Naive thymus-derived CD4-positive, alpha-beta T cell (primary cell): ENCODE results near the gene STPG3. TPM values are rescaled to one million over a fixed set of nuclear protein-coding genes. Genes with fewer than 3 reads are reported as not detected.

ENCODE experiments used
- ATAC-seq: fragments of 150-1000 bp; cut with Tn5 transposase; 2 replicates; pipeline ENCODE4 v1.10.0; 2021; ENCODE audit warnings: mild to moderate bottlenecking, moderate library complexity
- CTCF ChIA-PET: fragments of 350-600 bp; sonication (Branson Sonifier 250); formaldehyde crosslinking; loops from one replicate; lab custom pipeline; 2021; ENCODE audit warnings: antibody characterized with exemption; lab: Charles Lee
- POLR2A ChIA-PET: fragments of 350-600 bp; sonication (Branson Sonifier 250); formaldehyde crosslinking; loops from one replicate; lab custom pipeline; 2021; ENCODE audit warnings: antibody characterized with exemption, inconsistent platforms; lab: Charles Lee
- DNase-seq, 9 donors: peaks; one replicate each; pipeline versions ENCODE4 v3.0.0 to v3.0.0-alpha.2; 2020 to 2022; ENCODE audit warnings: mixed read lengths in 1 of 9
- H3K27ac ChIP-seq: one replicate; pipeline ENCODE4 v1.7.0; 2013; ENCODE audit warnings: mild to moderate bottlenecking, low read depth, low read length, moderate library complexity
- H3K27me3 ChIP-seq, 2 donors: one replicate each; pipeline ENCODE4 v1.7.0; 2013; ENCODE audit warnings: low read length in 2 of 2, mild to moderate bottlenecking in 2 of 2, moderate library complexity in 2 of 2; ENCODE audit not compliant: control insufficient read depth in 2 of 2, insufficient read depth in 2 of 2
- H3K36me3 ChIP-seq, 3 experiments: 1 replicate in 2 of 3; 2 replicates in 1 of 3; pipeline ENCODE4 v1.7.0; 2013; ENCODE audit warnings: low read length in 3 of 3, mild to moderate bottlenecking in 3 of 3, moderate library complexity in 1 of 3; ENCODE audit not compliant: insufficient read depth in 3 of 3, control insufficient read depth in 2 of 3
- H3K4me1 ChIP-seq, 2 donors: one replicate each; pipeline ENCODE4 v1.7.0; 2013; ENCODE audit warnings: low read length in 2 of 2, mild to moderate bottlenecking in 2 of 2, moderate library complexity in 1 of 2; ENCODE audit not compliant: control insufficient read depth in 2 of 2, insufficient read depth in 2 of 2
- H3K4me3 ChIP-seq: 2 replicates; pipeline ENCODE4 v1.7.0; 2013; ENCODE audit warnings: mild to moderate bottlenecking, low read length
- H3K9me3 ChIP-seq, 3 experiments: 1 replicate in 2 of 3; 2 replicates in 1 of 3; pipeline ENCODE4 v1.7.0; 2013; ENCODE audit warnings: low read length in 3 of 3; ENCODE audit not compliant: control insufficient read depth in 2 of 3
- H3K27ac Mint-ChIP-seq, 9 donors: one replicate each; pipeline ENCODE4 v1.8.0; 2020 to 2022; ENCODE audit warnings: mixed read lengths in 9 of 9, mild to moderate bottlenecking in 8 of 9, moderate library complexity in 5 of 9, inconsistent platforms in 2 of 9
- H3K27me3 Mint-ChIP-seq, 5 donors: one replicate each; pipeline ENCODE4 v1.8.0; 2021 to 2022; ENCODE audit warnings: mixed read lengths in 5 of 5, mild to moderate bottlenecking in 1 of 5
- H3K36me3 Mint-ChIP-seq, 5 donors: one replicate each; pipeline ENCODE4 v1.8.0; 2020 to 2022; ENCODE audit warnings: mixed read lengths in 5 of 5, mild to moderate bottlenecking in 3 of 5, inconsistent platforms in 1 of 5
- H3K4me1 Mint-ChIP-seq, 7 donors: one replicate each; pipeline ENCODE4 v1.8.0; 2020 to 2022; ENCODE audit warnings: mixed read lengths in 7 of 7, mild to moderate bottlenecking in 3 of 7, inconsistent platforms in 1 of 7
- H3K4me3 Mint-ChIP-seq, 10 donors: one replicate each; pipeline ENCODE4 v1.8.0; 2020 to 2022; ENCODE audit warnings: mild to moderate bottlenecking in 10 of 10, mixed read lengths in 10 of 10, moderate library complexity in 6 of 10, inconsistent platforms in 2 of 10
- H3K9me3 Mint-ChIP-seq, 11 donors: one replicate each; pipeline ENCODE4 v1.8.0; 2020 to 2022; ENCODE audit warnings: mixed read lengths in 11 of 11, mild to moderate bottlenecking in 4 of 11, inconsistent platforms in 1 of 11, moderate library complexity in 1 of 11
- intact Hi-C, 2 donors: fragments of 100-400 bp; cut with micrococcal nuclease; formaldehyde crosslinking; loops; one replicate each; pipeline ENCODE4 v1.15.1; 2023
- polyA plus RNA-seq, 2 donors: library from polyadenylated mRNA; unstranded; fragments of 300-500 nt; fragmentation: Illumina TruSeq; gene quantifications; one replicate each; pipeline ENCODE4 v1.2.3, GENCODE V29; 2021
- total RNA-seq, 6 experiments: library from RNA in 5 of 6; stranded (reverse) in 5 of 6; gene quantifications; 1 replicate in 5 of 6; 2 replicates in 1 of 6; pipeline ENCODE4 v1.2.3 and lab custom pipeline; 2021 to 2026

Gene STPG3
- total and polyA plus RNA-seq, 7 experiments from 2014 or later = not detected

GRCh38 chr9:137295849-137296669 is 45.0 kb downstream of the STPG3 start:
- Mint-ChIP-seq H3K4me3 (peak overlapping the region; percentile 32 to 86 (median 71)), H3K27me3 (peaks cover 22 to 50% (median 31%) of the 10 kb centered on the region in 5 donors), H3K9me3 (no peaks in the 10 kb centered on the region), H3K4me1 (peaks cover 0 to 20% (median 13%) of the 10 kb centered on the region in 7 donors), H3K36me3 (no peaks in the 10 kb centered on the region), H3K27ac (peak overlapping the region in 1 of 9 donors; percentile 50)
- no peak overlapping the region for H3K27ac ChIP-seq
- no peaks in the 10 kb centered on the region for H3K9me3 ChIP-seq
- H3K27me3 ChIP-seq = peaks cover 15 to 30% of the 10 kb centered on the region in 2 donors
- H3K36me3 ChIP-seq = no peaks in the 10 kb centered on the region
- DNase-seq = no peak
- H3K4me1 ChIP-seq = peaks cover 7 to 12% of the 10 kb centered on the region in 2 donors
- no peak overlapping the region for H3K4me3 ChIP-seq
- CTCF ChIA-PET = interaction anchor here (1.0 to 1.2 kb wide), 3 partner anchors 13 to 108 kb away, joined by 3 to 5 read pairs (median 3); partner anchors contain the start of gene RNF224
- no peak for ATAC-seq
- intact Hi-C loops = loop anchor here (1.0 to 2.0 kb wide), 3 partner anchors 111 to 149 kb away; no protein-coding TSS in a partner anchor
- POLR2A ChIA-PET = no interaction called here

GRCh38 chr9:137296670-137297664 is 45.9 kb downstream of the STPG3 start:
- H3K27me3 ChIP-seq = peaks cover 15 to 30% of the 10 kb centered on the region in 2 donors
- Mint-ChIP-seq H3K27ac (peak overlapping the region in 1 of 9 donors; percentile 50), H3K9me3 (no peaks in the 10 kb centered on the region), H3K36me3 (no peaks in the 10 kb centered on the region), H3K27me3 (peaks cover 22 to 53% (median 31%) of the 10 kb centered on the region in 5 donors), H3K4me3 (peak overlapping the region; percentile 32 to 86 (median 71)), H3K4me1 (peaks cover 0 to 20% (median 13%) of the 10 kb centered on the region in 7 donors)
- ATAC-seq = no peak
- H3K36me3 ChIP-seq = no peaks in the 10 kb centered on the region
- intact Hi-C loops = no loop called here
- no peak overlapping the region for H3K27ac ChIP-seq
- H3K4me3 ChIP-seq = no peak overlapping the region
- CTCF ChIA-PET = interaction anchor here (1.0 to 1.2 kb wide), 3 partner anchors 12 to 107 kb away, joined by 3 to 5 read pairs (median 3); partner anchors contain the start of gene RNF224
- no peaks in the 10 kb centered on the region for H3K9me3 ChIP-seq
- H3K4me1 ChIP-seq = peaks cover 7 to 12% of the 10 kb centered on the region in 2 donors
- POLR2A ChIA-PET = interaction anchor here (0.6 kb wide), 2 partner anchors 60 to 366 kb away, joined by 3 to 6 read pairs; no protein-coding TSS in a partner anchor
- DNase-seq = no peak

DNA sequence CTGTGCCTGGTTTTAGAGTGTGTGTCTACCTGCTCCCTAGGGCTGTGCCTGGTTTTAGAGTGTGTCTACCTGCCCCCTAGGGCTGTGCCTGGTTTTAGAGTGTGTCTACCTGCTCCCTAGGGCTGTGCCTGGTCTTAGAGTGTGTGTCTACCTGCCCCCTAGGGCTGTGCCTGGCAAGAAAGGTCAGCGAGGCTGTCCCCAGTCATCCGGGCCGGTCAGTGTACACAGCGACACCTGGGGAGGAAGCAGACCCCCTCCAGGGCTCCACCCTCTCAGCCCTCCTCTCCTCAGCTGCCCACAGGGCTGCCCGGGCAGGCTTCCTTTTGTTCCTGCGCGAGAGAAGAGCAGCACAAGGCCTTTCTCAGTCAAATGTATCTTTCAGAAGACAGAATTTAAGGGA is 46.9 kb downstream of the STPG3 start:
- Histone ChIP-seq H3K4me1 (peaks cover 7 to 12% of the 10 kb centered on the region in 2 donors), H3K27me3 (peaks cover 15 to 30% of the 10 kb centered on the region in 2 donors), H3K27ac (no peak overlapping the region), H3K9me3 (no peaks in the 10 kb centered on the region), H3K4me3 (no peak overlapping the region), H3K36me3 (no peaks in the 10 kb centered on the region)
- no peaks in the 10 kb centered on the region for H3K36me3 Mint-ChIP-seq
- POLR2A ChIA-PET = no interaction called here
- intact Hi-C loops = no loop called here
- H3K4me3 Mint-ChIP-seq = peak overlapping the region in 1 of 10 donors; percentile 12
- DNase-seq (no peak), ATAC-seq (no peak)
- H3K4me1 Mint-ChIP-seq = peaks cover 0 to 20% (median 13%) of the 10 kb centered on the region in 7 donors
- no peaks in the 10 kb centered on the region for H3K9me3 Mint-ChIP-seq
- H3K27me3 Mint-ChIP-seq = peaks cover 22 to 53% (median 31%) of the 10 kb centered on the region in 5 donors
- CTCF ChIA-PET = no interaction called here
- no peak overlapping the region for H3K27ac Mint-ChIP-seq

DNA sequence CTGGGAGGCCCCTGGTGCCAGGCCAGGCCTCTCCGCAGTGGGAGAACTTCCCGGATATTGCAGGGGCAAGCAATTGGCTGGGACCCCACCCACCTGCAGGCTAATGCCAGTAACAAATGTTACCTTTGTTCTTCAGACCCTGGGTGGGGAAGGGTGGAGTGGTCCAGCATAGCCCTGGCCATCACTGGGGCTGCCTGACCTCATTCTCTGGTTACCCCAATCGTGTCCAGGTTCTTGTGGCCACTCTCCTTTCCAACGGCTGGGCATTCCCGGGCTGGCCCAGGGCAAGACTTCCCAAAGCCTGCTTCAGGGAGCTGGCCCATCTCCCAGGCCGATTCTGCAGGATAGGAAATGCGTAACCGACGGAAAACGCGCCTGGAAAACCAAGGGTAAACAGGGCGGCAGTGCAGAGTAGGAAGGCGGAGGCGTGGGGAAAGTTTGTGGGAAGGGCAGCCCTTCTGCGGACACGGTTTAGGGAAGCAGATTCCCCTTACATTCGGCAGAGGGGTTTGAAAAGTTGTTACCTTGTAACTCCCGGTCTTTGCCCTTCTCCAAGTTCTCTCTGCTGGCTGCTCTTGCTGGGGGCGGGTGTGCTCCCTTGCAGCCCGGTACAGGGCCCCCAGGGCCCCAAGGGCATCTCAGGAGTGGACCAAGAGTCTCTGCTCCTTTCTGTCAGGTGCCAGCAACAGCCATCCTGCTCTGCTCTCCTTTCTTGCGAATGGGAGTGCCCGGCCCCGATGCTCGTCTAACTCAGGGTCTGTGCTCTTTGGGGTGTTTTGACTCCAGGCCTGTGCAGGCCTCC is 47.5 kb downstream of the STPG3 start:
- intact Hi-C loops = no loop called here
- POLR2A ChIA-PET = no interaction called here
- Mint-ChIP-seq H3K27me3 (peaks cover 18 to 49% (median 25%) of the 10 kb centered on the region in 5 donors), H3K27ac (no peak overlapping the region), H3K36me3 (no peaks in the 10 kb centered on the region), H3K4me3 (peak overlapping the region in 1 of 10 donors; percentile 12), H3K4me1 (peaks cover 0 to 20% (median 13%) of the 10 kb centered on the region in 7 donors), H3K9me3 (no peaks in the 10 kb centered on the region)
- peaks cover 15 to 30% of the 10 kb centered on the region in 2 donors for H3K27me3 ChIP-seq
- CTCF ChIA-PET = no interaction called here
- DNase-seq (no peak), ATAC-seq (no peak)
- H3K36me3 ChIP-seq = no peaks in the 10 kb centered on the region
- no peak overlapping the region for H3K4me3 ChIP-seq
- H3K4me1 ChIP-seq = peaks cover 7 to 12% of the 10 kb centered on the region in 2 donors
- H3K27ac ChIP-seq = no peak overlapping the region
- H3K9me3 ChIP-seq = no peaks in the 10 kb centered on the region

DNA sequence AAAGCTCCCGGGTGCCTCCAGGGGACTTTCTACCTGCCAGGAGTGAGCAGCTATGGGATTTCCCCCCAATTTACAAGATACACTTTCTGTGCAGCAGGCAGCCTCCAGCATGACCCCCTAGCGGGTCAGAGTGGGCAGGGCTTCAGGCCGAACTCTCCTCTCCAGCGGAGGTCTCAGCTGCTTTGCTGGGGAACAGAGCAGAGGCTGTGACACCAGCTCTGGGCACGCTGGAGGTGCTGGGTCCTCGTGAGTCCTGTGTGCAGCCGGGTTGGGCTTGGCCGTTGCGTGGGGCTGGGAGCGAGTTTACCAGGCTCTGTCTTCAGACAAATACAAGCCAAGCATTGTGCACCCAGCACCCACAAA is 48.1 kb downstream of the STPG3 start:
- intact Hi-C loops = no loop called here
- Mint-ChIP-seq H3K27me3 (peaks cover 13 to 46% (median 20%) of the 10 kb centered on the region in 5 donors), H3K4me3 (no peak overlapping the region), H3K36me3 (no peaks in the 10 kb centered on the region), H3K27ac (no peak overlapping the region), H3K9me3 (no peaks in the 10 kb centered on the region), H3K4me1 (peaks cover 0 to 20% (median 13%) of the 10 kb centered on the region in 7 donors)
- Histone ChIP-seq H3K36me3 (no peaks in the 10 kb centered on the region), H3K4me3 (no peak overlapping the region), H3K27me3 (peaks cover 15 to 24% of the 10 kb centered on the region in 2 donors), H3K9me3 (no peaks in the 10 kb centered on the region), H3K4me1 (peaks cover 7 to 12% of the 10 kb centered on the region in 2 donors), H3K27ac (no peak overlapping the region)
- ChIA-PET CTCF (no interaction called here), POLR2A (no interaction called here)
- ATAC-seq = no peak
- no peak for DNase-seq
